Measurements from ENCODE around the gene ENPP1. TPM values are rescaled to one million over a fixed set of nuclear protein-coding genes. Genes with fewer than 3 reads are reported as not detected.
A peak's percentile ranks its signal among the peaks of the same experiment; 100 is the strongest.

Gene ENPP1
- total RNA-seq, 3 donors from 2014 or later = 0.32 to 0.52 (median 0.51) TPM

- ATAC-seq = no peak
- peaks cover 19% of the 10 kb centered on the region for H3K4me1 Mint-ChIP-seq (ENCODE audit: low read depth)
- peaks cover 16% of the 10 kb centered on the region for H3K27me3 Mint-ChIP-seq (ENCODE audit: low read depth)
- H3K4me3 Mint-ChIP-seq = no peak overlapping the region
- H3K9me3 Mint-ChIP-seq = peaks cover 8% of the 10 kb centered on the region
- no peak for DNase-seq
- H3K36me3 Mint-ChIP-seq (ENCODE audit: insufficient read depth) = no peaks in the 10 kb centered on the region
Measured at GRCh38 chr6:131803007-131803769, 4.6 kb upstream of the ENPP1 start.

- Mint-ChIP-seq H3K27me3 (ENCODE audit: low read depth) (peaks cover 21% of the 10 kb centered on the region), H3K9me3 (peaks cover 3% of the 10 kb centered on the region), H3K4me3 (no peak overlapping the region), H3K36me3 (ENCODE audit: insufficient read depth) (no peaks in the 10 kb centered on the region), H3K4me1 (ENCODE audit: low read depth) (peaks cover 24% of the 10 kb centered on the region)
- no peak for DNase-seq
- ATAC-seq = no peak
Measured at GRCh38 chr6:131804131-131804530, 3.7 kb upstream of the ENPP1 start.

DNA sequence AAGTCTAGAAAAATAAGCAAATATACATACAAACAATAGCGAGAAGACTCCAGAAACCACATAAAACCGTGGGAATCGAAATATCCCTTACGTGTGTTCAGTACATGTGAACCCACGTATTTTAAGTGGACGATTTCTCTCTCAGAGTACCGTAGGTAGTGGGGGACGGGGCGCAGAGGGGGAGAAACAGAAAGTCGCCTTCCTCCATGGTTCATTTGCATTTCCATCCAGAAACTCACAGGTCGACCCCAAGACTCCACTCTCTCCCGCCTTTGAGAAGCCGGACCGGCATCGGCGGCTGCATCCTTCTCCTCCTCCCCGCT lies 538 bp upstream of the ENPP1 start:
- H3K4me1 Mint-ChIP-seq (ENCODE audit: low read depth) = peaks cover 24% of the 10 kb centered on the region
- no peaks in the 10 kb centered on the region for H3K36me3 Mint-ChIP-seq (ENCODE audit: insufficient read depth)
- H3K4me3 Mint-ChIP-seq = peak overlapping the region; percentile 82
- DNase-seq (no peak), ATAC-seq (no peak)
- H3K9me3 Mint-ChIP-seq = no peaks in the 10 kb centered on the region
- H3K27me3 Mint-ChIP-seq (ENCODE audit: low read depth) = peaks cover 24% of the 10 kb centered on the region

- ATAC-seq = no peak
- Mint-ChIP-seq H3K9me3 (no peaks in the 10 kb centered on the region), H3K27me3 (ENCODE audit: low read depth) (peaks cover 32% of the 10 kb centered on the region), H3K36me3 (ENCODE audit: insufficient read depth) (no peaks in the 10 kb centered on the region), H3K4me1 (ENCODE audit: low read depth) (peaks cover 13% of the 10 kb centered on the region), H3K4me3 (peak overlapping the region; percentile 73)
- no peak for DNase-seq
Measured at GRCh38 chr6:131808460-131809269, 845 bp downstream of the ENPP1 start.

GRCh38 chr6:131811500-131811899 lies 3.7 kb downstream of the ENPP1 start:
- H3K27me3 Mint-ChIP-seq (ENCODE audit: low read depth) = peaks cover 34% of the 10 kb centered on the region

DNA sequence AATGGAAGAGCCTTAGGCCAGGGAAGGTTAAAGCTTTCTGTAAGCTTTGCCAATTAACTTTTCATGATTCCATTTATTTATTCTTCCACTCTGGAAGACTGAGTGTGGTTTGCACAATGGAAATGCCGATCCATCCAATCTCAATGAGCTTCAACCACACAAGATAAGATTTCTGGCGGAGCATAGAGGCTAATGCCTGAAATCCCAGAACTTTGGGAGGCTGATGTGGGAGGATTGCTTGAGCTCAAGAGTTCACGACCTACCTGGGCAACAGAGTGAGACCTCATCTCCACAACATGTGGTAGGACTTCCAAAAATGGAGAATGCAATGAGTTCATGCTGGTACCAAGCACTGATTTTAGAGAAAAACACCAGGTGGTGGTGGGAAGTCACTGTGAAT lies 6.2 kb downstream of the ENPP1 start:
- ATAC-seq (no peak), DNase-seq (no peak)
- Mint-ChIP-seq H3K27me3 (ENCODE audit: low read depth) (peaks cover 23% of the 10 kb centered on the region), H3K9me3 (no peaks in the 10 kb centered on the region), H3K4me3 (no peak overlapping the region), H3K4me1 (ENCODE audit: low read depth) (no peaks in the 10 kb centered on the region), H3K36me3 (ENCODE audit: insufficient read depth) (no peaks in the 10 kb centered on the region)

More at GRCh38 chr6:131811500-131811899, 3.7 kb downstream of the ENPP1 start:
- H3K4me1 Mint-ChIP-seq (ENCODE audit: low read depth) = peaks cover 13% of the 10 kb centered on the region
- H3K9me3 Mint-ChIP-seq = no peaks in the 10 kb centered on the region
- DNase-seq (no peak), ATAC-seq (no peak)
- H3K4me3 Mint-ChIP-seq = no peak overlapping the region
- no peaks in the 10 kb centered on the region for H3K36me3 Mint-ChIP-seq (ENCODE audit: insufficient read depth)

DNA sequence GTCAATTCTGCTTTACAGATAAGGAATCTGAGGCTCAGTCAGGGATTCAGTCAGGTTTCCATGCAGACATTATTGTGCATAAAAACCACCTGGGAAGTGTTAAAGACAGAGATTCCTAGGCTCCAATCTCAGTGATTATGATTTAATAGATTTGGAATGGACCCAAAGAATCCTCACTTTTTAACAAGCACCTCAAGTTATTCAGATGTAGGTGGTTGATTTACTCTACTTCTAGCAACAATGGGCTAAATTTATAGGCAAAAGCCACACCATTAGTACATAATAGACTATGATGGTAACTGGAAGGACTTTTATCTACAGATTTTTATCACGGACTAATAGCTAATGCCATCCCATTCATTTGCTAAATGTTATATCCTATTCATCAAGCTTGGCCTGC lies 9.0 kb downstream of the ENPP1 start:
- Mint-ChIP-seq H3K27me3 (ENCODE audit: low read depth) (peaks cover 16% of the 10 kb centered on the region), H3K9me3 (no peaks in the 10 kb centered on the region), H3K36me3 (ENCODE audit: insufficient read depth) (no peaks in the 10 kb centered on the region), H3K4me3 (no peak overlapping the region), H3K4me1 (ENCODE audit: low read depth) (no peaks in the 10 kb centered on the region)
- no peak for DNase-seq
- no peak for ATAC-seq

DNA sequence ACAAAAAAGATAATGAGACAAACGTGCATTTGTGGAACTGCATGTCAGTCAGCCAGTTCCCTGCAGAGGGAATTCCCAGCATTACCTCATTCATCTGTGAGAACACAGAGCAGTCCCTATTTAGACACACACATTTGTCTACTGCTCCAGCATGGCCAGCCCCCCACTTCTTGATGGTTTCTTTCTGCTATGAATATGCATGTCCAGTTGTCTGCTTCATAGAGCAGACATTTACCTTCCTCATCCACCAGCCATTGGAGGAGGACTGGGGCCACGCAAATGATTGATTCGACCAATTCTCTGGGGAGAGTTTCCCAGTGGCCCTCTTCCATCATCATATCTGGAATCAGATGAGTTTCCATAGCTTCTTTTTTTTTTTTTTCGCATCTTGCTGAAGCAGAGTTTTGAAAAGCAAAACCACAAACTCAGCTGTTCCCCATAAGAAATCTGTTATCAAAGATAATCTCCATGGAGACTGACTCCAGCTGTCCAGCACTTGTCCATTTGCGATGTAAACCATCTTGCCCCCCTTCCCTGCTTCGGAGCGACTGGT lies 11.8 kb downstream of the ENPP1 start:
- Mint-ChIP-seq H3K27me3 (ENCODE audit: low read depth) (peaks cover 15% of the 10 kb centered on the region), H3K4me1 (ENCODE audit: low read depth) (no peaks in the 10 kb centered on the region), H3K4me3 (no peak overlapping the region), H3K9me3 (no peaks in the 10 kb centered on the region), H3K36me3 (ENCODE audit: insufficient read depth) (no peaks in the 10 kb centered on the region)
- DNase-seq (no peak), ATAC-seq (no peak)

DNA sequence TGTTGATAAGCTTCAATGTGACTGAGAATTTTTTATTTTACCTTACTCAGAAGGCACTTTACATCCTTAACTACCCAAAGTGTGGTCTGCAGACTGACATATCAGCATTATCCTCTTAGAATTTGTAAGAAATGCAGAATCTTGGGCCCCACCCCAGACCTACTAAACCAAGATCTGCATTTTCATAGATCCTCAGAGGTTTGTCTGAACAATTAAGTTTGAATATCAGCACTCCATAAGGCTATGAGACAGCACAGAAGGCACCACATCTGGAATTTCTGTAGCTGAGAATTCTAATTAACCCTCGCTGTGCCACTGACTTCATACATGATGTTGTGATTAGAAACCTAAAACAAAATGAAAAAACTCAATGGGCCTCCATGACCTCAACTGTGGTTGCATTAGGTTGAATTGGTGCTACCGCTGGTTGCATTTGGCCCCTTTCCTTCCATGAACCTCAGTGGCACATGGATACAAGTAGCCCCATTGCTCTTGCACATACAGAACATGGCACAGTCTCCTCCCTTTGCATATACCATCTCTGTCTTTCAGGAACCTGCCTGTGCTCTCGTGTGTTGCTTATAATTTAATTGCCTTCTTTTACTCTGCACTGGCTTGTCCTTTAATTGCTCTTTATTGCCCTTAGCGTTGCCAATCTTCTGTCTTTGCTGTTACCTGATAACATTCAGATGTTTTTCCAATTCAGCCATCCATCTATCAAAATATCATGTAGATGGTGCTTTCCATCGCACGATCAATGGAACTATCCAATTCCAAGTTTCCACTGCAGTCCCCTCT lies 13.4 kb downstream of the ENPP1 start:
- no peaks in the 10 kb centered on the region for H3K4me1 Mint-ChIP-seq (ENCODE audit: low read depth)
- no peak overlapping the region for H3K4me3 Mint-ChIP-seq
- H3K36me3 Mint-ChIP-seq (ENCODE audit: insufficient read depth) = no peaks in the 10 kb centered on the region
- no peak for DNase-seq
- peaks cover 15% of the 10 kb centered on the region for H3K27me3 Mint-ChIP-seq (ENCODE audit: low read depth)
- H3K9me3 Mint-ChIP-seq = no peaks in the 10 kb centered on the region
- ATAC-seq = no peak

- ATAC-seq = no peak
- H3K36me3 Mint-ChIP-seq (ENCODE audit: insufficient read depth) = no peaks in the 10 kb centered on the region
- no peaks in the 10 kb centered on the region for H3K4me1 Mint-ChIP-seq (ENCODE audit: low read depth)
- no peaks in the 10 kb centered on the region for H3K9me3 Mint-ChIP-seq
- DNase-seq = no peak
- H3K4me3 Mint-ChIP-seq = no peak overlapping the region
- peaks cover 15% of the 10 kb centered on the region for H3K27me3 Mint-ChIP-seq (ENCODE audit: low read depth)
Measured at GRCh38 chr6:131822119-131822518, 14.3 kb downstream of the ENPP1 start.

DNA sequence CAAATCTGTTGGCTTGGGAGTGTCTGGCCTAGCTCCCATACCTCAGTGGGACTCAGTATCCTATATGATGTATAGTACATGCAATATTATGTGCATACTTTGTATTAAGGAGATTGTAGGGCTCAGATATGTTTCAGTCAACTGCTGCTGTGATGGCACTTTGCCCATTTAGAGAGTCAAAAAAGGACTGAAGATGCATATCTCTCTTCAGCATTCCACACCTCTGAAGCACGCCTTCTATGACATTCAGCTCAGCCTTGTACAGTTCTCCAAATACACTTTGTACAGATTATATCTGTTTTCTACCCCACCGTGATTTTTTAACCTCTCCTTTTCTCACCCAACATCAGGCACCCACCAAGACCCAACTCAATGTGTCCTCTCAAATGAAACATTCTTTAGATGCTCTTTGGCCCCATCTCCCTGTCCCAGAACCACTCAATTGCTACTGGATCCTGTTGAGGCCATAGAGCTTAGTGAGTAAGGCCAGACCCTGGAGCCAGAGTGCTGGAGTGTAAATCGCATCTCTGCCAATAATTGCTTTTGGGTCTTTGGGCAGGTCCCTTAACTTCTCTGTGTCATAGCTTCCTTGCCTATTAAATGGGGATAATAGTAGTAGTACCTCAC lies 15.6 kb downstream of the ENPP1 start:
- DNase-seq (no peak), ATAC-seq (no peak)
- Mint-ChIP-seq H3K27me3 (ENCODE audit: low read depth) (peaks cover 13% of the 10 kb centered on the region), H3K36me3 (ENCODE audit: insufficient read depth) (no peaks in the 10 kb centered on the region), H3K4me3 (no peak overlapping the region), H3K4me1 (ENCODE audit: low read depth) (no peaks in the 10 kb centered on the region), H3K9me3 (no peaks in the 10 kb centered on the region)

GRCh38 chr6:131825946-131826345 lies 18.1 kb downstream of the ENPP1 start:
- H3K36me3 Mint-ChIP-seq (ENCODE audit: insufficient read depth) = no peaks in the 10 kb centered on the region
- no peaks in the 10 kb centered on the region for H3K9me3 Mint-ChIP-seq
- peaks cover 13% of the 10 kb centered on the region for H3K27me3 Mint-ChIP-seq (ENCODE audit: low read depth)
- ATAC-seq (no peak), DNase-seq (no peak)
- H3K4me3 Mint-ChIP-seq = no peak overlapping the region
- no peaks in the 10 kb centered on the region for H3K4me1 Mint-ChIP-seq (ENCODE audit: low read depth)

DNA sequence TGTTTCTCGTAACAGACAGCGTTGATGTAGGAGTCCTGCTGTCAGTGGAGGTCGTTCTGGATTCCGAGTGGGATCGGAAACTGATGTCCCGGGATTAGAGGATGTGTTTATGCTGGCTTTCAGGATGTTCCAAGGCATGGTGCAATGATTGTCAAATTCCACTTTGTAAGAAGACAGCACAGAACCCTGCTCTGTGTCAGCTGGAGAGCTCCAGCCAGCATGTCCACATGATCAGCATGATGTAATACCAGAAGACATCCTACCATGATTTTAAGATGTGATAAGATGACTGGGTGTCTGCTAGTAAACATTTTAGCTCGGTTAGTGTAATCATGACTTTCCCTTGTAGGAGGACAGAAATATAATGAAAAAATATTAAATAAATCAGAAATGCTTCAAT lies 20.3 kb downstream of the ENPP1 start:
- H3K27me3 Mint-ChIP-seq (ENCODE audit: low read depth) = peaks cover 11% of the 10 kb centered on the region
- H3K4me3 Mint-ChIP-seq = no peak overlapping the region
- H3K4me1 Mint-ChIP-seq (ENCODE audit: low read depth) = no peaks in the 10 kb centered on the region
- H3K9me3 Mint-ChIP-seq = no peaks in the 10 kb centered on the region
- ATAC-seq = no peak
- no peak for DNase-seq
- no peaks in the 10 kb centered on the region for H3K36me3 Mint-ChIP-seq (ENCODE audit: insufficient read depth)

DNA sequence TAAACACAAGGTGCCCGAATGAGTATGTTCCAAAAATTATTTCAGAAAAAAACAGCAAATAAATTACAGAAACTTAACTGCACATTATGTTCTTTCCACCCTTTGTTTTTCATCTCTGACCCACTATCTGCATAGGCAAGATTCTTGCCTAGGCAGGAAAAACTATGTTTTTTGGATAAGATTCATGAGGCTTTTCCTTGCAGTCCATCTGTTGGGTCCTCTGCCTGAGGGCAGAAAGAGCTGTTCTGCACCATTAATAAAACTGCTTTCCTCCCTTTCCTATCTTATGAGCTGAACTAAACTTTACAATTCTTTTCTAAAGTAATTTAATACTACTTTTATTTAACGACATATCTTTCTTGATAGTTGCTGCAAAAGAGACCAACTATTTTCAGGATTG lies 21.1 kb downstream of the ENPP1 start:
- ATAC-seq = no peak
- Mint-ChIP-seq H3K4me3 (no peak overlapping the region), H3K4me1 (ENCODE audit: low read depth) (no peaks in the 10 kb centered on the region), H3K27me3 (ENCODE audit: low read depth) (peaks cover 4% of the 10 kb centered on the region), H3K36me3 (ENCODE audit: insufficient read depth) (no peaks in the 10 kb centered on the region), H3K9me3 (no peaks in the 10 kb centered on the region)
- DNase-seq = no peak
